Measurements from ENCODE around the gene TROAP. TPM values are rescaled to one million over a fixed set of nuclear protein-coding genes. Genes with fewer than 3 reads are reported as not detected.

TROAP gene
- total RNA-seq, 1 experiment from 2014 or later = 75.3 TPM

DNA sequence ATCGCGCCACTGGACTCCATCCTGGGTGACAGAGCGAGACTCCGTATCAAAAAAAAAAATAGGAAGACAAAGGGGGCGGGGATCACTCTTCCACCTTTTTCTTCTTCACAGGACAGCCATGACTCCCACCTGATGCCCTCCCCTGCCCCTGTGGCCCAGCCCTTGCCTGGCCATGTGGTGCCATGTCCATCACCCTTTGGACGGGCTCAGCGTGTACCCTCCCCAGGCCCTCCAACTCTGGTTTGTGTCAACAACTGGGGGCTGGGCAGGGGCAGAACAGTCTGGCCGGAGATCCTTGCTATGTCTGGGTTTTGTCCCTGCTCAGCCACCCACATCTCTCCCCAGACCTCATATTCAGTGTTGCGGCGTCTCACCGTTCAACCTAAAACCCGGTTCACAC, 5.8 kb downstream of the TROAP start:
- Mint-ChIP-seq H3K27me3 (ENCODE audit: low read depth) (peaks cover 16% of the 10 kb centered on the region), H3K4me1 (peaks cover 0 to 9% of the 10 kb centered on the region in 2 experiments; a peak in 1 of 4 replicates), H3K9me3 (no peaks in the 10 kb centered on the region), H3K27ac (no peak overlapping the region; a peak in 1 of 7 replicates), H3K36me3 (ENCODE audit: insufficient read depth in 1 of 3, low read depth in 3 of 3) (peaks cover 19 to 60% (median 57%) of the 10 kb centered on the region in 3 experiments; a peak in 6 of 7 replicates), H3K4me3 (no peak overlapping the region)
- Histone ChIP-seq H3K9ac (ENCODE audit: extremely low read depth, insufficient read length, low read length) (no peak overlapping the region), H3K27me3 (ENCODE audit: insufficient read depth, low read length) (no peaks in the 10 kb centered on the region), H4K5ac (ENCODE audit: insufficient read length, low read depth, low read length) (no peak overlapping the region), H3K79me2 (ENCODE audit: insufficient read depth, low read length) (no peaks in the 10 kb centered on the region; the same call in 1 of the 2 replicates), H2BK12ac (ENCODE audit: insufficient read length, low read depth, low read length) (no peak overlapping the region), H2BK20ac (ENCODE audit: low read depth, low read length, poor library complexity, severe bottlenecking) (no peak overlapping the region), H3K18ac (ENCODE audit: insufficient read length, low read depth, low read length) (no peak overlapping the region), H3K4ac (ENCODE audit: low read depth, low read length) (no peak overlapping the region), H3K4me1 (ENCODE audit: insufficient read depth, low read length) (no peaks in the 10 kb centered on the region), H2BK120ac (ENCODE audit: low read depth, low read length, poor library complexity, severe bottlenecking) (no peak overlapping the region), H3K14ac (ENCODE audit: insufficient read depth, low read length) (no peak overlapping the region), H4K8ac (replicated peaks; ENCODE audit: insufficient read length, low read depth, low read length) (no peak overlapping the region), H3K27ac (ENCODE audit: insufficient read length, low read depth, low read length) (no peak overlapping the region), H3K4me2 (ENCODE audit: insufficient read depth, insufficient read length, low read length) (no peak overlapping the region), H2BK5ac (ENCODE audit: insufficient read length, low read length) (no peak overlapping the region), H3K23ac (ENCODE audit: insufficient read length, low read depth, low read length) (no peak overlapping the region), H2AK5ac (ENCODE audit: insufficient read length, low read length) (no peak overlapping the region), H3K23me2 (ENCODE audit: insufficient read length, low read depth, low read length, poor library complexity, severe bottlenecking) (peaks cover 2% of the 10 kb centered on the region), H3T11ph (ENCODE audit: low read length) (no peak overlapping the region), H4K20me1 (ENCODE audit: control insufficient read depth, insufficient read depth, insufficient read length) (no peaks in the 10 kb centered on the region), H3K56ac (ENCODE audit: insufficient read length, low read depth, low read length) (no peak overlapping the region), H2BK15ac (ENCODE audit: low read depth, low read length) (no peak overlapping the region), H3K9me3 (ENCODE audit: control insufficient read depth, low read depth, low read length) (no peaks in the 10 kb centered on the region), H3K79me1 (ENCODE audit: insufficient read depth, low read depth, low read length, poor library complexity, severe bottlenecking) (peaks cover under 1% of the 10 kb centered on the region), H4K91ac (ENCODE audit: insufficient read length, low read depth, low read length) (no peak overlapping the region), H2AFZ (ENCODE audit: low read length) (no peak overlapping the region)
- TF ChIP-seq, protein P1, sequence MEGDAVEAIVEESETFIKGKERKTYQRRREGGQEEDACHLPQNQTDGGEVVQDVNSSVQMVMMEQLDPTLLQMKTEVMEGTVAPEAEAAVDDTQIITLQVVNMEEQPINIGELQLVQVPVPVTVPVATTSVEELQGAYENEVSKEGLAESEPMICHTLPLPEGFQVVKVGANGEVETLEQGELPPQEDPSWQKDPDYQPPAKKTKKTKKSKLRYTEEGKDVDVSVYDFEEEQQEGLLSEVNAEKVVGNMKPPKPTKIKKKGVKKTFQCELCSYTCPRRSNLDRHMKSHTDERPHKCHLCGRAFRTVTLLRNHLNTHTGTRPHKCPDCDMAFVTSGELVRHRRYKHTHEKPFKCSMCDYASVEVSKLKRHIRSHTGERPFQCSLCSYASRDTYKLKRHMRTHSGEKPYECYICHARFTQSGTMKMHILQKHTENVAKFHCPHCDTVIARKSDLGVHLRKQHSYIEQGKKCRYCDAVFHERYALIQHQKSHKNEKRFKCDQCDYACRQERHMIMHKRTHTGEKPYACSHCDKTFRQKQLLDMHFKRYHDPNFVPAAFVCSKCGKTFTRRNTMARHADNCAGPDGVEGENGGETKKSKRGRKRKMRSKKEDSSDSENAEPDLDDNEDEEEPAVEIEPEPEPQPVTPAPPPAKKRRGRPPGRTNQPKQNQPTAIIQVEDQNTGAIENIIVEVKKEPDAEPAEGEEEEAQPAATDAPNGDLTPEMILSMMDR (conservative IDR thresholded peaks at IDR 0.05) = no peak
- WGBS (ENCODE audit: extremely low coverage, insufficient read length, low lambda C conversion rate) = no CpG with 5 or more reads among the region's 12 CpGs
- DNase-seq = no peak

All from H9 (cell line).